B cell (primary cell): ENCODE results near the gene WBP4. TPM values are rescaled to one million over a fixed set of nuclear protein-coding genes. Genes with fewer than 3 reads are reported as not detected.

Experiments used
- ATAC-seq: fragments of 200-7000 bp; cut with Tn5 transposase; one replicate; pipeline ENCODE4 v1.10.0; 2021; ENCODE audit warnings: low read depth, mild to moderate bottlenecking, moderate number of reproducible peaks, moderate library complexity
- CTCF ChIA-PET: fragments of 350-600 bp; sonication (Branson Sonifier 250); formaldehyde crosslinking; loops from one replicate; lab custom pipeline; 2021; ENCODE audit warnings: antibody characterized with exemption, inconsistent platforms; lab: Charles Lee
- POLR2A ChIA-PET: fragments of 350-600 bp; sonication (Branson Sonifier 250); formaldehyde crosslinking; loops from one replicate; lab custom pipeline; 2021; ENCODE audit warnings: antibody characterized with exemption; lab: Charles Lee
- DNase-seq: peaks from one replicate; pipeline ENCODE4 v3.0.0; 2013
- H2AFZ ChIP-seq: 2 replicates; pipeline ENCODE4 v1.6.1; 2012; ENCODE audit warnings: mild to moderate bottlenecking, low read depth, low read length; ENCODE audit not compliant: insufficient read depth, poor library complexity, severe bottlenecking
- H3K27ac ChIP-seq, 2 donors: 1 replicate in 1 of 2; 2 replicates in 1 of 2; pipeline ENCODE4 v1.5.1; 2012 to 2013; ENCODE audit warnings: low read length in 2 of 2, mild to moderate bottlenecking in 2 of 2, moderate library complexity in 1 of 2
- H3K27me3 ChIP-seq, 4 experiments: fragments of 200-600 bp in 1 of 4; sonication (generic) in 1 of 4; replicated peaks in 1 of 4; 1 replicate in 2 of 4; 2 replicates in 2 of 4; pipeline versions ENCODE4 v1.6.1 to v1.7.0; 2013 to 2016; ENCODE audit warnings: low read length in 3 of 4, mild to moderate bottlenecking in 2 of 4, mixed read lengths in 1 of 4, moderate library complexity in 1 of 4; ENCODE audit not compliant: insufficient read depth in 4 of 4, control insufficient read depth in 3 of 4; ENCODE audit errors: control extremely low read depth in 1 of 4
- H3K36me3 ChIP-seq, 2 experiments: replicated peaks in 1 of 2; 1 replicate in 1 of 2; 2 replicates in 1 of 2; pipeline versions ENCODE4 v1.6.1 to v1.7.1; 2013; ENCODE audit warnings: low read length in 1 of 2; ENCODE audit not compliant: insufficient read depth in 2 of 2, control insufficient read depth in 1 of 2; ENCODE audit errors: control extremely low read depth in 1 of 2, extremely low read depth in 1 of 2
- H3K4me1 ChIP-seq, 2 donors: fragments of 200-600 bp in 1 of 2; sonication (generic) in 1 of 2; 1 replicate in 1 of 2; 2 replicates in 1 of 2; pipeline versions ENCODE4 v1.5.1 to v1.6.1; 2013 to 2017; ENCODE audit warnings: low read length in 2 of 2; ENCODE audit not compliant: control insufficient read depth in 2 of 2, insufficient read depth in 2 of 2
- H3K4me2 ChIP-seq: replicated peaks from 2 replicates; pipeline ENCODE3; 2012; ENCODE audit warnings: mild to moderate bottlenecking, low read depth, low read length; ENCODE audit not compliant: poor library complexity, severe bottlenecking
- H3K4me3 ChIP-seq, 5 experiments: fragments of 200-600 bp in 1 of 5; sonication (generic) in 1 of 5; 1 replicate in 3 of 5; 2 replicates in 2 of 5; pipeline versions ENCODE4 v1.5.1 to v1.7.0; 2011 to 2016; ENCODE audit warnings: low read length in 4 of 5, mild to moderate bottlenecking in 4 of 5, low read depth in 2 of 5, control low read depth in 1 of 5, moderate library complexity in 1 of 5; ENCODE audit not compliant: insufficient read depth in 1 of 5; ENCODE audit errors: control extremely low read depth in 1 of 5, extremely low read depth in 1 of 5
- H3K79me2 ChIP-seq: fragments of 200-600 bp; sonication (generic); one replicate; pipeline ENCODE4 v1.6.0; 2016; ENCODE audit warnings: low read length; ENCODE audit not compliant: control insufficient read depth, insufficient read depth
- H3K9ac ChIP-seq: fragments of 200-600 bp; sonication (generic); 2 replicates; pipeline ENCODE4 v1.6.1; 2017; ENCODE audit warnings: mild to moderate bottlenecking, low read length, moderate library complexity
- H3K9me3 ChIP-seq, 3 donors: one replicate each; pipeline versions ENCODE4 v1.6.1 to v1.7.1; 2013; ENCODE audit warnings: low read length in 2 of 3; ENCODE audit not compliant: control insufficient read depth in 2 of 3, insufficient read depth in 1 of 3; ENCODE audit errors: control extremely low read depth in 1 of 3
- H4K20me1 ChIP-seq: 2 replicates; pipeline ENCODE4 v1.6.0; 2012; ENCODE audit warnings: mild to moderate bottlenecking, low read length; ENCODE audit not compliant: insufficient read depth, control insufficient read depth, poor library complexity, severe bottlenecking
- H3K27ac Mint-ChIP-seq: one replicate; pipeline ENCODE4 v1.8.0; 2021; ENCODE audit warnings: mixed read lengths
- H3K27me3 Mint-ChIP-seq: one replicate; pipeline ENCODE4 v1.8.0; 2021; ENCODE audit warnings: mixed read lengths
- H3K4me1 Mint-ChIP-seq: one replicate; pipeline ENCODE4 v1.8.0; 2021; ENCODE audit warnings: mixed read lengths
- H3K4me3 Mint-ChIP-seq: one replicate; pipeline ENCODE4 v1.8.0; 2021; ENCODE audit warnings: mixed read lengths
- H3K9me3 Mint-ChIP-seq: one replicate; pipeline ENCODE4 v1.8.0; 2022; ENCODE audit warnings: mixed read lengths; ENCODE audit not compliant: insufficient read depth
- EZH2 ChIP-seq: IDR thresholded peaks from 2 replicates; pipeline ENCODE4 v1.6.1; 2012; ENCODE audit warnings: borderline replicate concordance, low read depth, mild to moderate bottlenecking, moderate library complexity, low read length; ENCODE audit not compliant: insufficient read depth, poor library complexity, severe bottlenecking
- WGBS: methylation state at CpG from one replicate; pipeline ENCODE4 v1.1.5; 2013; ENCODE audit warnings: missing lambda C conversion rate; ENCODE audit not compliant: insufficient coverage; 5-methylcytosine and 5-hydroxymethylcytosine counted together
- intact Hi-C: fragments of 100-400 bp; cut with micrococcal nuclease; formaldehyde crosslinking; loops from one replicate; pipeline ENCODE4 v1.10.0; 2022
- polyA plus RNA-seq: library from polyadenylated mRNA; depleted of rRNA; stranded (reverse); fragments of >200 nt; gene quantifications from 2 replicates; pipeline ENCODE4 v1.2.3, GENCODE V29; 2012
- total RNA-seq, 2 donors: library from RNA; stranded (reverse); fragments of 120-200 nt in 1 of 2; gene quantifications; 1 replicate in 1 of 2; 2 replicates in 1 of 2; pipeline versions ENCODE4 v1.2.3 to v1.2.4, GENCODE V29; 2013 to 2022
- TF ChIP-seq, protein P1 (sequence below): fragments of 200-600 bp; IDR thresholded peaks from one replicate; pipeline ENCODE4 v1.8.0; 2022; ENCODE audit warnings: antibody characterized with exemption, mild to moderate bottlenecking

The WBP4 gene
- total and polyA plus RNA-seq, 2 donors (not counting 1 experiment from before 2014, with no cell fraction given): 1.8 to 10.4 TPM

DNA sequence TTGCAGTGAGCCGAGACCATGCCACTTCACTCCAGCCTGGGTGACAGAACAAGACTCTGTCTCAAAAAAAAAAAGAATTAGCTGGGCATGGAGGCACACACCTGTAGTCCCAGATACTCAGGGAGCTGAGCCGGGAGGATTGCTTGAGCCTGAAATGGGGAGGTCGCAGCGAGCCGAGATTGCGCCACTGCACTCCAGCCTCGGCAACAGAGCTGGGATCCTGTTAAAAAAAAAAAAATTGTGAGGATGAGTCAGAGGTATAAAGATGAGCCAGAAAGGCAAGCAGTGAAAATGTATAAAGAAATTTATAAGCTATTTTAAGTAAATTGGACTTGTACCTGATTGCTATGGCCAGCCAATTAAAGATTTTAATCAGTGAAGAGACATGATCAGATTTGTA, 50.1 kb downstream of the WBP4 start:
- POLR2A ChIA-PET: no interaction called here
- CTCF ChIA-PET: no interaction called here

DNA sequence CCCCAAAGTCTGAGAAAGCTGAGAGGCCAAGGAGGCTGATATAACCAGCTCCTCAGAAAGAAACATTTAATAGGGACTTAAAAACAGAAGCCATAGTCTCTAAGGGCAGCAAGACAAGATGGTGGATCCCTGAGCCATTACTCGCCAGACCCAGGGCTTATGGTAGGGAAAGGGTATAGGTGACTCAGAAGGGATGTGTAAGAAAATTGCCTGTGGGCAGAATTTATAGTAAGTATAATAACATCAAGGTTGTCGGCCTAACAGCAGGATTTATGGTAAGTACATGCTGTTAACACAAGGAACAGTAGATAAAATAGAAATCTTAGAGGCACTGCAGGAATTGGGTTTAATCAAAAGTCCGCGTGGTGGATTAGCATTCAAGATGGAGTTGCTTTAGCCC, 56.6 kb downstream of the WBP4 start:
- DNase-seq: no peak
- 97% methylated on average over 2 of the region's 4 CpGs for WGBS
- Histone ChIP-seq H3K79me2 (no peaks in the 10 kb centered on the region), H2AFZ (no peak overlapping the region), H3K4me2 (no peak overlapping the region), H3K4me1 (no peaks in the 10 kb centered on the region), H3K4me3 (no peak overlapping the region), H3K9me3 (no peaks in the 10 kb centered on the region), H3K36me3 (no peaks in the 10 kb centered on the region), H3K9ac (no peak overlapping the region), H3K27me3 (no peaks in the 10 kb centered on the region), H3K27ac (no peak overlapping the region), H4K20me1 (no peaks in the 10 kb centered on the region)
- intact Hi-C loops: no loop called here
- CTCF ChIA-PET: no interaction called here
- Mint-ChIP-seq H3K4me1 (no peaks in the 10 kb centered on the region), H3K27me3 (no peaks in the 10 kb centered on the region), H3K4me3 (no peak overlapping the region), H3K9me3 (no peaks in the 10 kb centered on the region), H3K27ac (no peak overlapping the region)
- ATAC-seq: no peak
- POLR2A ChIA-PET: no interaction called here
- TF ChIP-seq, protein P1, sequence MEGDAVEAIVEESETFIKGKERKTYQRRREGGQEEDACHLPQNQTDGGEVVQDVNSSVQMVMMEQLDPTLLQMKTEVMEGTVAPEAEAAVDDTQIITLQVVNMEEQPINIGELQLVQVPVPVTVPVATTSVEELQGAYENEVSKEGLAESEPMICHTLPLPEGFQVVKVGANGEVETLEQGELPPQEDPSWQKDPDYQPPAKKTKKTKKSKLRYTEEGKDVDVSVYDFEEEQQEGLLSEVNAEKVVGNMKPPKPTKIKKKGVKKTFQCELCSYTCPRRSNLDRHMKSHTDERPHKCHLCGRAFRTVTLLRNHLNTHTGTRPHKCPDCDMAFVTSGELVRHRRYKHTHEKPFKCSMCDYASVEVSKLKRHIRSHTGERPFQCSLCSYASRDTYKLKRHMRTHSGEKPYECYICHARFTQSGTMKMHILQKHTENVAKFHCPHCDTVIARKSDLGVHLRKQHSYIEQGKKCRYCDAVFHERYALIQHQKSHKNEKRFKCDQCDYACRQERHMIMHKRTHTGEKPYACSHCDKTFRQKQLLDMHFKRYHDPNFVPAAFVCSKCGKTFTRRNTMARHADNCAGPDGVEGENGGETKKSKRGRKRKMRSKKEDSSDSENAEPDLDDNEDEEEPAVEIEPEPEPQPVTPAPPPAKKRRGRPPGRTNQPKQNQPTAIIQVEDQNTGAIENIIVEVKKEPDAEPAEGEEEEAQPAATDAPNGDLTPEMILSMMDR: no peak
- no peak for TF ChIP-seq EZH2

More for the DNA sequence above, 50.1 kb downstream of the WBP4 start:
- H3K27ac Mint-ChIP-seq: no peak overlapping the region
- H3K27me3 Mint-ChIP-seq: no peaks in the 10 kb centered on the region
- no peaks in the 10 kb centered on the region for H3K27me3 ChIP-seq
- H3K79me2 ChIP-seq: no peaks in the 10 kb centered on the region
- H3K4me1 ChIP-seq: no peaks in the 10 kb centered on the region
- TF ChIP-seq EZH2: no peak
- TF ChIP-seq, protein P1: no peak
- H3K36me3 ChIP-seq: no peaks in the 10 kb centered on the region
- no peak overlapping the region for H3K4me2 ChIP-seq
- no peak overlapping the region for H3K4me3 ChIP-seq
- H3K4me1 Mint-ChIP-seq: no peaks in the 10 kb centered on the region
- H3K4me3 Mint-ChIP-seq: no peak overlapping the region
- 96% methylated on average over 7 of the region's 7 CpGs for WGBS
- no peaks in the 10 kb centered on the region for H4K20me1 ChIP-seq
- H3K27ac ChIP-seq: no peak overlapping the region
- intact Hi-C loops: no loop called here
- peaks cover 0 to 4% (median 0%) of the 10 kb centered on the region in 3 donors for H3K9me3 ChIP-seq
- no peak overlapping the region for H2AFZ ChIP-seq
- no peaks in the 10 kb centered on the region for H3K9me3 Mint-ChIP-seq
- no peak overlapping the region for H3K9ac ChIP-seq
- ATAC-seq: no peak
- DNase-seq: no peak
